ENCODE results near the gene COA5. TPM values are rescaled to one million over a fixed set of nuclear protein-coding genes. Genes with fewer than 3 reads are reported as not detected.

The COA5 gene
- total RNA-seq, 4 donors from 2014 or later, result 14.3 to 31.3 (median 29.0) TPM

DNA sequence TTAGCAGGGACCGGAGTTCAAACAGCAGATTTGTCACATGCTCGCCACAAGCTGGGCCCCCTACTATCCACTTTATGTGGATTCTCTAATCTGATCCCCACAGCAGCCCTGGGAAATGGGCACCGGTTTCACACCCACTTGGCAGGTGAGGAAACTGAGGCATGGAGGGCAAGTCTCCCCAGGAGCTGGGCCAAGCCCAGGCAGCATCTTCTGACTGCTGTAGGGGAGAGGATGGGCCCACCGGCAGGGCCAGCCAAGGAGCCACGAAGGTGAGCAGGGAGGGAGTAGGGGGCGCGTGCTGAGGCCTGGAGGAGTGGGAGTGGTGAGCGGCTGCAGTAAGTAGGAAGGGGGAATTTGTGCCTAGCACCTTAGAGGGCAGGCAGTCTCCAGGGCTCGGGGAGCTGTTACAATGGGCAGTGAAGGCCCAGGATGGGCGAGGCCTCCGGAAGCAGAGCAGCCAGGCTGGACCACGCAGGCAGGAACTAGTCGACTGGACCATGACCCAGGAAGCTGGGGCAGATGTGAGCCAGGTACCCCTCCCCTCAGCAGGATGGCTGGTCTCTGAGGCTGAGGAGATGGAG, 37.1 kb downstream of the COA5 start:
- TF ChIP-seq CTCF (IDR thresholded peaks at IDR 0.05) (no peak), POLR2A (IDR thresholded peaks at IDR 0.05) (no peak)
- H3K4me3 ChIP-seq (ENCODE audit: low read depth, poor library complexity, severe bottlenecking), result no peak overlapping the region
- DNase-seq (ENCODE audit: low spot score in 2 of 2), result peak in 1 of 2 donors; percentile 76
- 89 to 93% methylated on average over 13 of the region's 13 CpGs for WGBS, 2 donors
- intact Hi-C loops (cut with DNase I; ENCODE audit: low total_unique reads), result no loop called here

GRCh38 chr2:98570356-98570755, 38.0 kb downstream of the COA5 start:
- intact Hi-C loops (cut with DNase I; ENCODE audit: low total_unique reads), result no loop called here
- H3K4me3 ChIP-seq (ENCODE audit: low read depth, poor library complexity, severe bottlenecking), result no peak overlapping the region
- 89 to 97% methylated on average over 5 of the region's 5 CpGs for WGBS, 2 donors
- no peak for DNase-seq (ENCODE audit: low spot score in 2 of 2)
- no peak for TF ChIP-seq POLR2A (IDR thresholded peaks at IDR 0.05)

DNA sequence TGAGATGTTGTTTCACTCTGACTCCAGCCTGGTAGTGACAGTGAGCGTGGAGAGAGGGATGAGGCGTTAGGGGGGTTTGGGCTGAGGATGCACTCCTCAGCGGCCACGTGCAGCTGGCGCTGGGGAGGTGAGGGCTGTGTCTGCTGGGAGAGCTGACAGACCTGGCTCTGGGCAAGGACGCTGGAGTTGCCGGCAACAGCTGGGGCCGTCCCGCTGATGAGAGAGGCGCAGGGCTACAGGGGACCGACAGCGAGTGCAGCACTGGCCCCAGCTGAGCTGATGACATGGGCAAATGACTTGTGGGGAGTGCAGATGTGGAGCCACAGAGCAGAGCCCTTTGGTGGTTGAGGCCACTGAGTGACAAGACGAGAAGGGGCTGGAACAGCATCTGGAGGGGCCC, 38.4 kb downstream of the COA5 start:
- no peak overlapping the region for H3K4me3 ChIP-seq (ENCODE audit: low read depth, poor library complexity, severe bottlenecking)
- DNase-seq (ENCODE audit: low spot score in 2 of 2), result no peak

GRCh38 chr2:98569197-98569793, 39.0 kb downstream of the COA5 start:
- intact Hi-C loops (cut with DNase I; ENCODE audit: low total_unique reads), result no loop called here
- WGBS, 2 donors, result 73 to 74% methylated on average over 19 of the region's 19 CpGs

More for the DNA sequence above, 38.4 kb downstream of the COA5 start:
- 96% methylated on average over 13 of the region's 13 CpGs for WGBS, 2 donors
- intact Hi-C loops (cut with DNase I; ENCODE audit: low total_unique reads), result no loop called here
- TF ChIP-seq POLR2A (IDR thresholded peaks at IDR 0.05) (no peak), CTCF (IDR thresholded peaks at IDR 0.05) (no peak)

DNA sequence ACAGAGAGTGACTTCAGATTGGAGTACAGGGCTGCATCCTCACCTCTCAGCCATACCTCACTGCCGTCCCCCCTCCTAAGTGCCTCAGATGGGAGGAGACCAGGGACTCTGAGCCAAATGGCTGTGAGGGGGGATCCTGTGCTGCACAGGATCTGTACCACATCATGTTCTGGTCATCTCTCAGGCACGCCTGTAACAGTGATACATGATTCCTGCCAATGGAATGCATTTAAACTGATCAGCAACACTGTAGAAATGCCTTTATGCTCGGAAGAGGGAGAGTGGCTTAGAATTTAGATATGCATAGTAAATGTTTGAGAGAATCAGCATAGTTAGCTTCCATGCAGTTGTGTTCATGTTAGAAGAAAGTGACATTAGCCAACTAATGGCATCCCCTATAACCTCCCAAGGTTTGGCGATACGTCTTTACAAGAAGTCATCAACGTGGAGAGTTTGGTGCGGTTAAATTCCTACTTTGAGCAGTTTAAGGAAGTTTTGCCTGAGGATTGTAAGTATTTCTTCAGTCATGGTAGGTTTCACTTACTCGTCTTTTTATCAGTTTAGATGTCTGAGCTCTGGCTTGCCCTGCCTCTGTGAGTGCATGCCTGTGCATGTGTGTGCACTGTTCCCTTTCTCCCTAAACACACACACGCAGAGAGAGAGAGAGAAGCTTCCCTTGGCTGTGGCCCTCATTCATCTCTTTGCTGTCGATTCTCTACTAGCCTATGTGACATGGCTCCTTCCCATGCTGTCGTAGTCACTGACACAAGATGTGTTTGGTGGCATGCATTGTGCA, 40.0 kb downstream of the COA5 start:
- intact Hi-C loops (cut with DNase I; ENCODE audit: low total_unique reads), result no loop called here
- TF ChIP-seq CTCF (IDR thresholded peaks at IDR 0.05) (no peak), POLR2A (IDR thresholded peaks at IDR 0.05) (no peak)
- H3K4me3 ChIP-seq (ENCODE audit: low read depth, poor library complexity, severe bottlenecking), result no peak overlapping the region
- WGBS, 2 donors, result 74 to 75% methylated on average over 11 of the region's 11 CpGs
- no peak for DNase-seq (ENCODE audit: low spot score in 2 of 2)

More at GRCh38 chr2:98569197-98569793, 39.0 kb downstream of the COA5 start:
- no peak overlapping the region for H3K4me3 ChIP-seq (ENCODE audit: low read depth, poor library complexity, severe bottlenecking)
- no peak for DNase-seq (ENCODE audit: low spot score in 2 of 2)
- TF ChIP-seq CTCF (IDR thresholded peaks at IDR 0.05), result peak in 1 of 3 donors; percentile 34
- no peak for TF ChIP-seq POLR2A (IDR thresholded peaks at IDR 0.05)

- WGBS, 2 donors, result 96 to 98% methylated on average over 19 of the region's 19 CpGs
- no peak for DNase-seq (ENCODE audit: low spot score in 2 of 2)
- intact Hi-C loops (cut with DNase I; ENCODE audit: low total_unique reads), result no loop called here
- TF ChIP-seq POLR2A (IDR thresholded peaks at IDR 0.05), result no peak
- no peak for TF ChIP-seq CTCF (IDR thresholded peaks at IDR 0.05)
- no peak overlapping the region for H3K4me3 ChIP-seq (ENCODE audit: low read depth, poor library complexity, severe bottlenecking)
Measured at GRCh38 chr2:98565941-98566340, 42.4 kb downstream of the COA5 start.
